Measurements from ENCODE around the gene SYT12.

- TF ChIP-seq KAT7 (CRISPR knock-in tag; IDR thresholded peaks at IDR 0.05; ENCODE audit: borderline replicate concordance), result no peak
- TF ChIP-seq PBX3 (CRISPR knock-in tag; IDR thresholded peaks at IDR 0.05; ENCODE audit: borderline replicate concordance), result no peak
- TF ChIP-seq NFYB (CRISPR knock-in tag; IDR thresholded peaks at IDR 0.05), result no peak
- TF ChIP-seq ZNF274 (CRISPR knock-in tag; IDR thresholded peaks at IDR 0.05), result no peak
- no peak for TF ChIP-seq NONO (IDR thresholded peaks at IDR 0.05)
- no peak for TF ChIP-seq NONO (CRISPR knock-in tag; conservative IDR thresholded peaks at IDR 0.05)
- no peak for TF ChIP-seq BCL3 (CRISPR knock-in tag; IDR thresholded peaks at IDR 0.05)
- TF ChIP-seq POLR2A (IDR thresholded peaks at IDR 0.05; ENCODE audit: insufficient read depth in 1 of 2, low read depth in 2 of 2, low read length in 2 of 2), result no peak
- no peak for TF ChIP-seq MAX (IDR thresholded peaks at IDR 0.05)
- TF ChIP-seq REST (IDR thresholded peaks at IDR 0.05; ENCODE audit: borderline replicate concordance in 1 of 2, low read depth in 1 of 2, low read length in 2 of 2), result no peak
- TF ChIP-seq ATF6 (CRISPR knock-in tag; conservative IDR thresholded peaks at IDR 0.05), result no peak
- TF ChIP-seq CTCF (CRISPR knock-in tag; IDR thresholded peaks at IDR 0.05), result no peak
These were observed 2.0 kb downstream of the SYT12 start for GRCh38 chr11:67024966-67025365.

Data from HepG2 (cell line).